NT2/D1 (cell line): ENCODE results near the gene HOOK2.

ENCODE experiments used
- YY1 ChIP-seq: IDR thresholded peaks from 2 replicates; pipeline ENCODE4 v1.6.1; 2011; ENCODE audit not compliant: insufficient read length, insufficient read depth
- ZNF274 ChIP-seq: IDR thresholded peaks from 2 replicates; pipeline ENCODE4 v1.6.1; 2011; ENCODE audit warnings: mild to moderate bottlenecking, low read depth, low read length

GRCh38 chr19:12723641-12724426 lies 51.5 kb downstream of the HOOK2 start, which contains the start of gene TNPO2:
- TF ChIP-seq ZNF274 (no peak), YY1 (no peak)
